ENCODE data around the gene BTBD9.

The BTBD9 gene

GRCh38 chr6:38150681-38151296 is 488.9 kb downstream of the BTBD9 start:
- H3K4me3 ChIP-seq (ENCODE audit: low read depth, low read length), result no peak overlapping the region
- H3K9me3 ChIP-seq (ENCODE audit: control insufficient read depth, low read length), result no peaks in the 10 kb centered on the region
- TF ChIP-seq CTCF (IDR thresholded peaks at IDR 0.05), result no peak
- no peak overlapping the region for H3K27ac ChIP-seq
- no peak overlapping the region for H3K9ac ChIP-seq
- H3K27me3 ChIP-seq (ENCODE audit: control insufficient read depth, insufficient read depth, low read length), result no peaks in the 10 kb centered on the region
- no peaks in the 10 kb centered on the region for H3K4me1 ChIP-seq
- no peak overlapping the region for H3K4me2 ChIP-seq (ENCODE audit: low read length)
- no peaks in the 10 kb centered on the region for H3K36me3 ChIP-seq (ENCODE audit: control insufficient read depth, insufficient read depth, low read length)
- peaks cover 4% of the 10 kb centered on the region for H3K79me2 ChIP-seq
- no peak overlapping the region for H2AFZ ChIP-seq

- TF ChIP-seq CTCF (IDR thresholded peaks at IDR 0.05), result no peak
- Histone ChIP-seq H3K27ac (no peak overlapping the region), H3K79me2 (peaks cover 4% of the 10 kb centered on the region)
Observed at GRCh38 chr6:38150021-38150420, 489.7 kb downstream of the BTBD9 start.

GRCh38 chr6:38149531-38149930 is 490.2 kb downstream of the BTBD9 start:
- no peak for TF ChIP-seq CTCF (IDR thresholded peaks at IDR 0.05)
- H3K9me3 ChIP-seq (ENCODE audit: control insufficient read depth, low read length), result no peaks in the 10 kb centered on the region
- H3K4me1 ChIP-seq, result no peaks in the 10 kb centered on the region
- H3K27me3 ChIP-seq (ENCODE audit: control insufficient read depth, insufficient read depth, low read length), result no peaks in the 10 kb centered on the region
- H3K27ac ChIP-seq, result no peak overlapping the region
- H3K36me3 ChIP-seq (ENCODE audit: control insufficient read depth, insufficient read depth, low read length), result no peaks in the 10 kb centered on the region
- H3K4me2 ChIP-seq (ENCODE audit: low read length), result no peak overlapping the region
- H3K9ac ChIP-seq, result no peak overlapping the region
- peaks cover 6% of the 10 kb centered on the region for H3K79me2 ChIP-seq
- H2AFZ ChIP-seq, result no peak overlapping the region
- H3K4me3 ChIP-seq (ENCODE audit: low read depth, low read length), result no peak overlapping the region

More at GRCh38 chr6:38150021-38150420, 489.7 kb downstream of the BTBD9 start:
- Histone ChIP-seq H3K36me3 (ENCODE audit: control insufficient read depth, insufficient read depth, low read length) (no peaks in the 10 kb centered on the region), H3K4me3 (ENCODE audit: low read depth, low read length) (no peak overlapping the region), H3K4me2 (ENCODE audit: low read length) (no peak overlapping the region), H3K9me3 (ENCODE audit: control insufficient read depth, low read length) (no peaks in the 10 kb centered on the region), H3K27me3 (ENCODE audit: control insufficient read depth, insufficient read depth, low read length) (no peaks in the 10 kb centered on the region), H3K9ac (no peak overlapping the region), H3K4me1 (no peaks in the 10 kb centered on the region), H2AFZ (no peak overlapping the region)

- no peaks in the 10 kb centered on the region for H3K36me3 ChIP-seq (ENCODE audit: control insufficient read depth, insufficient read depth, low read length)
- H2AFZ ChIP-seq, result no peak overlapping the region
- no peak overlapping the region for H3K9ac ChIP-seq
- TF ChIP-seq CTCF (IDR thresholded peaks at IDR 0.05), result no peak
- peaks cover 6% of the 10 kb centered on the region for H3K79me2 ChIP-seq
- no peaks in the 10 kb centered on the region for H3K27me3 ChIP-seq (ENCODE audit: control insufficient read depth, insufficient read depth, low read length)
- no peak overlapping the region for H3K4me3 ChIP-seq (ENCODE audit: low read depth, low read length)
- H3K9me3 ChIP-seq (ENCODE audit: control insufficient read depth, low read length), result no peaks in the 10 kb centered on the region
- H3K27ac ChIP-seq, result no peak overlapping the region
- H3K4me1 ChIP-seq, result no peaks in the 10 kb centered on the region
- H3K4me2 ChIP-seq (ENCODE audit: low read length), result no peak overlapping the region
Observed at GRCh38 chr6:38148606-38149005, 491.1 kb downstream of the BTBD9 start.

GRCh38 chr6:38146734-38147027 is 493.0 kb downstream of the BTBD9 start:
- Histone ChIP-seq H3K9ac (no peak overlapping the region), H3K9me3 (ENCODE audit: control insufficient read depth, low read length) (no peaks in the 10 kb centered on the region), H3K4me2 (ENCODE audit: low read length) (no peak overlapping the region), H3K27me3 (ENCODE audit: control insufficient read depth, insufficient read depth, low read length) (no peaks in the 10 kb centered on the region), H3K79me2 (peaks cover 13% of the 10 kb centered on the region), H3K36me3 (ENCODE audit: control insufficient read depth, insufficient read depth, low read length) (no peaks in the 10 kb centered on the region), H3K27ac (no peak overlapping the region), H3K4me3 (ENCODE audit: low read depth, low read length) (no peak overlapping the region), H2AFZ (no peak overlapping the region), H3K4me1 (no peaks in the 10 kb centered on the region)
- TF ChIP-seq CTCF (IDR thresholded peaks at IDR 0.05), result no peak

Data from parathyroid adenoma (tissue), 2 donors.